Stimulated activated naive CD4-positive, alpha-beta T cell (primary cell): ENCODE results near the gene JAZF1.
A peak's percentile ranks its signal among the peaks of the same experiment; 100 is the strongest.
"Not testable (repeated sequence)": the region's sequence is repeated elsewhere in the genome, so short reads cannot be mapped to it uniquely, and the experiment has no call there.

Experiments used
- DNase-seq, 6 experiments: peaks; one replicate each; lab custom pipeline; 2025; lab: John Stamatoyannopoulos, UW

The JAZF1 gene

GRCh38 chr7:27941522-27941921, 239.1 kb downstream of the JAZF1 start:
- DNase-seq = no peak

- no peak for DNase-seq
These were observed 240.3 kb downstream of the JAZF1 start for GRCh38 chr7:27940341-27940740.

DNA sequence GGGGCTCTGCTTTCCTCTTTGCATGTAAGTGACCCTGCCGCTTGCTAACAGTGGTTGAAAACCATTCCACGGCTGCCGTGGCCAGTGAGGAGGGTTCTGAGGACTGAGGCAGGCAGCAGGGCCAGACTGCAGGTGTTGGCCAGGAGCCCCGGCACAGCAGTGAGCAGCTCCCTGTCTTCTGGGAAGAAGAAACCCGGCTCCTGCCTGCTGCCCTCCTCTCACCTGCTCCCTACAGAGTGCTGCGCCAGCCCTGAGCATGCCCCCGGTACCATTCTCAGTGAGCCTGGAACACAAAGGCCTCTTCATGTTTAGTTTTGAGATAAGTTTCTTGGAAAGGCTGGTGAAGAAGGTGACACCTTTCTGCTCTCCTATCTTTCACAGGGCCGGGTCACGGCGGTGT, 240.7 kb downstream of the JAZF1 start:
- DNase-seq = no peak

GRCh38 chr7:27936768-27937102, 243.9 kb downstream of the JAZF1 start:
- DNase-seq = no peak

- DNase-seq = no peak
These were observed 244.4 kb downstream of the JAZF1 start for GRCh38 chr7:27936047-27936767.

- DNase-seq = no peak
These were observed 246.7 kb downstream of the JAZF1 start for GRCh38 chr7:27933671-27934565.

DNA sequence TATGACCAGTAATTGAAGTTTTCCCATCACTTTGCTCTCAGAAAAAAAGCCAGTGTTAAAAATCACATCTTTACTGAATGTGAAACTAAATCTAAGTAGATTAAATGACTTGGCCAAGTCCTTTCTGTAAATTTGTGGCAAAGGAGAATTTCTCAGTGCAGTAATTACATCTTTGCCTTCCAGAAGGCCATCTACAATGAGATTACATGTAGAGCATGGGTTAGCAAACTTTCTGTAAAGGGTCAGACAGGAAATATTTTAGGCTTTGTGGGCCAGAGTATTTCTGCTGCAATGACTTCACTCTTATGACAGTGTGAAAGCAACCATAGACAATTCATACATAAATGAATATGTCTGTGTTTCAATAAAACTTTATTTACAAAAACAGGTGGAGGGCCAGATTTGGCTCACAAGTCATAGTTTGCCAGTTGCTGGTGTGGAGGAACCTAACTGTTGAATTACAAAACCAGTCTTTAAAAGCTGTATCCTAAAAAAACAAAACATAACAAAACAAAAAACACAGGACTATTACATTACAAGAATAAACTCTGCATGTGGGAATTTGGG, 249.6 kb downstream of the JAZF1 start:
- no peak for DNase-seq

- DNase-seq = no peak
These were observed 251.5 kb downstream of the JAZF1 start for GRCh38 chr7:27929127-27929526.

DNA sequence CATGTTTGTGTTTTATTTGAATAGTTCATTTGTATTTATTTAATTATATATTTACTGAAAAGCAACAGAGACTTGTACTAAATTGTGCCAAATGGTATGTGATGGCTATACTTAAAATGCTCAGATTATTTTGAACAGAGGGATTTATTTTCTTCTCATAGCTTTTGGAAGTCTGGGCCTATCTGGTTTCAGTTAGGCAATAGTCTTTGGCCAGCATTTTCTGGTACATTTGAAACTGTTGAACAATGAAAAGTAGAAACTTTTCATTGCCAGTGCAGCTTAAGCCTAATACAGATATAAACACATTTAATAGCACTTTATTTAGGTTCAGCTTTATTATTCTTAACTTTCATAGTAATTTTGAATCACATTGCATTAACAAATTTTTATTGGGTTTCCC, 252.6 kb downstream of the JAZF1 start:
- no peak for DNase-seq

DNA sequence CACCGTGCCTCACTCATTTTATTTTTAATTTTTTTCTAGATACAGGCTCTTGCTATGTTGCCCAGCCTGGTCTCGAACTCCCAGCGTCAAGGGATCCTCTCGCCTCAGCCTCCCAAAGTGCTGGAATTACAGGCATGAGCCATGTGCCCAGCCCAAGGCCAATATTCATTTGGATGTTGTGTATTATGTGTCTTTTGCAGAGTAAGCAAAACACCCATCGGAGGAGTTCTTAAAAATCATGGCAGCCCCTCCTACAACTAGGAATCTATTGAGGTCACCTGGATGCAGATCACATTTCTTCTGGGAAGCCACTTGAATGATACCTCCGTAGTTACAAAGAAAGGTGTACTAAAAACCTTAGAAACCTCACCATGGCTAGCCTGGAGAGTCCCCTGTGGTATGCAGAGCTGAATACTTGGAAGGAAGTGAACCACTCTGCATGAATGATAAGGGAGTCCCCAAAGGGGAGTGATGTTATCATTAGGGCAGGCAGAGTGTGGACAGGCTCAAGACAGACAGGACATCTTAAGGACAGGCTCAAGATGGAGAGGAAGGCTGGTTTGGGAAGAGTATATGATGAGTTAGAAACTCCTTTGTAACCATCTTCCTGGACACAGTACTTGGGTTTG, 254.9 kb downstream of the JAZF1 start:
- no peak for DNase-seq

- DNase-seq = no peak
These were observed 257.0 kb downstream of the JAZF1 start for GRCh38 chr7:27923642-27923980.

GRCh38 chr7:27922907-27923641, 257.5 kb downstream of the JAZF1 start:
- DNase-seq = no peak

- DNase-seq = not testable (repeated sequence)
These were observed 258.2 kb downstream of the JAZF1 start for GRCh38 chr7:27922389-27922788.

- DNase-seq = peak in 2 of 6 experiments; percentile 29 to 51
These were observed 259.3 kb downstream of the JAZF1 start for GRCh38 chr7:27921081-27921836.

GRCh38 chr7:27920281-27920946, 260.2 kb downstream of the JAZF1 start:
- no peak for DNase-seq

DNA sequence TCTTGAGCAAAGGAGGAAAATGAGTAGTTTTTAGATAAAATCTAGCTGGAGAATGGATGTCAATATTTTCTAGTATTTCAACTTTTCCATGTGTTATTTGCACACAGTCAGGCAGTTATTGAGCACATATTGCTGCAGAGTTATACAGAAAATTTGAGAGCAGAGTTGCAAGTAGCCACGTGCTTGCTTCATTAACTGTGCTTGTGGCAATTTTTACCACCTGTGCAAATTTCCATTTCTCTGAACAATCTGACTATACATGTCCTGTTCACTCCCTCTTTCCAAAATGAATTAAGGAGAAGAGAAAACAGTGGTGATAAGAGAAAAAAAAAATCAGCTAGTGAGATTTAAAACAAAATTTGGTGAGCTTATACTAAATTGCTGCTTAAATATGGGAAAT, 262.1 kb downstream of the JAZF1 start:
- no peak for DNase-seq

GRCh38 chr7:27917774-27918314, 262.8 kb downstream of the JAZF1 start:
- DNase-seq = no peak

- DNase-seq = no peak
These were observed 263.5 kb downstream of the JAZF1 start for GRCh38 chr7:27917119-27917518.

DNA sequence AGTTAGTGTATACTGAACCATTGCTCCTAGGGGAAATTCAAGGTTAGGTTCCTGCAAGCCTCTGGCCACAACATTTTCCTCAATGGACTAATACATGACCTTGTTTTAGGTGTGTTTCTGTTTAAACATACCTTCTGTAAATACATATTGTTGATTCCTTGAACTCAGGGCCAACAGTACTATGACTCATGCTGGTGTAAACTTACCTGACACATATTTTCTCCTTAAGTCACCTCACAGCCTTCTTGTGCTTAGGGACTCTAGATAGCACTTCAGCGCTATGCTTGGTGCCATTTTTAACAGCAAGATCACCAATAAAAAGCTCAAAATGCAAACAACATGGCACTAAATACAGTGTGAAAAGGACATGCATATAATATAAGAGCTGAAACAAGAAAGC, 264.2 kb downstream of the JAZF1 start:
- DNase-seq = no peak

DNA sequence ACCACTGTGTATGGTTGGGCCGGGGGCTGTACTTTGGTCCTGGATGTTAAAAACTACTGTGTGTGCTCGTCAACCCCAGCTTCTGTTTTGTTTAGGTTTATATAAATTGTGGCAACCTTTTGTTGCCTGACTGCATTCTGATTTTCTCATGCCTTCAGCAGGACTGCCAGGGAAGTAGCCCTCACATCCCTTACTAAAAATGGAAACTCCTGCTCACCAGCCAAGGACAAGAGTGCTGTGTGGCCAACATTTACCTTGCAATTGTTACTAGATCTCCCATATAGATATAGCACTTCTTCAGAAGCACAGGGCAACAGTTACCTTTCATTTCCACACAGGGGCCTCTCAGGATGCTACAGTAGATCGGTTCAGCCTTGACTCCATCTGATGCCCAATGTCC, 266.2 kb downstream of the JAZF1 start:
- no peak for DNase-seq
